Stimulated activated effector memory CD8-positive, alpha-beta T cell treated with anti-CD3 and anti-CD28 coated beads, Interleukin-12 subunit alpha, Interleukin-12 subunit beta, amount 100 ng/mL, for 72 hours (primary cell): ENCODE data around the gene SPDYE2.
"Not testable (repeated sequence)": the region's sequence is repeated elsewhere in the genome, so short reads cannot be mapped to it uniquely, and the experiment has no call there.

ENCODE experiments used
- ATAC-seq: fragments of 150-1000 bp; cut with Tn5 transposase; 2 replicates; pipeline ENCODE4 v1.10.0; 2021
- DNase-seq, 2 donors: peaks; one replicate each; pipeline ENCODE4 v3.0.0; 2021 to 2022; ENCODE audit warnings: low spot score in 2 of 2
- H3K27ac Mint-ChIP-seq: one replicate; pipeline ENCODE4 v1.8.0; 2022; ENCODE audit warnings: mild to moderate bottlenecking, mixed read lengths
- H3K36me3 Mint-ChIP-seq: one replicate; pipeline ENCODE4 v1.8.0; 2022; ENCODE audit warnings: mild to moderate bottlenecking, mixed read lengths
- H3K4me1 Mint-ChIP-seq: one replicate; pipeline ENCODE4 v1.8.0; 2022; ENCODE audit warnings: mixed read lengths
- H3K4me3 Mint-ChIP-seq: one replicate; pipeline ENCODE4 v1.8.0; 2022; ENCODE audit warnings: mild to moderate bottlenecking, mixed read lengths
- H3K9me3 Mint-ChIP-seq: one replicate; pipeline ENCODE4 v1.8.0; 2022; ENCODE audit warnings: mixed read lengths

SPDYE2 gene

DNA sequence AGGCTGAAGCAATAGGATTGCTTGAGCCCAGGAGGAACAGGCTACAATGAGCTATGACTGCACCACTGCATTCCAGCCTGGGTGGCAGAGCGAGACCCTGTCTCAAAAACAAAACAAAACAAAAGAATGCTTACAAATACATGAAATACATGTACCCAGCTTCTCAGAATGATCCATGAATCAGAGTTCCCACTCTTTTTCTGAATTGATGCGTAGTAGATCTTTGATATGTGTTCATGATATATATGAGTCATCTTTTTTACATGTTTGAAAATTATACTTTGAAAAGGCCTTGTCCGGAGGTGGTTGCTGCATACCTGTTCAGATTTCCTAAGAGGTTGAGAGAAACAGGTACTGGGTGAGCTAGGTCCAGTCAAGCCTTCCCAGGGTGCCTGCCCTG is 25.3 kb downstream of the SPDYE2 start:
- H3K36me3 Mint-ChIP-seq, DNase-seq, H3K4me3 Mint-ChIP-seq, ATAC-seq, H3K9me3 Mint-ChIP-seq, H3K27ac Mint-ChIP-seq, H3K4me1 Mint-ChIP-seq: not testable (repeated sequence)

- peak in 1 of 2 donors; percentile 68 for DNase-seq
- H3K9me3 Mint-ChIP-seq, H3K4me3 Mint-ChIP-seq, H3K36me3 Mint-ChIP-seq, H3K27ac Mint-ChIP-seq, H3K4me1 Mint-ChIP-seq: not testable (repeated sequence)
- ATAC-seq: peak; percentile 9
Observed at GRCh38 chr7:102577315-102578240, 26.6 kb downstream of the SPDYE2 start.

- not testable (repeated sequence) for H3K4me3 Mint-ChIP-seq, H3K4me1 Mint-ChIP-seq, H3K9me3 Mint-ChIP-seq, H3K36me3 Mint-ChIP-seq, H3K27ac Mint-ChIP-seq
- ATAC-seq: peak; percentile 20
- peak in 1 of 2 donors; percentile 64 for DNase-seq
Observed at GRCh38 chr7:102578486-102578885, 27.5 kb downstream of the SPDYE2 start.

DNA sequence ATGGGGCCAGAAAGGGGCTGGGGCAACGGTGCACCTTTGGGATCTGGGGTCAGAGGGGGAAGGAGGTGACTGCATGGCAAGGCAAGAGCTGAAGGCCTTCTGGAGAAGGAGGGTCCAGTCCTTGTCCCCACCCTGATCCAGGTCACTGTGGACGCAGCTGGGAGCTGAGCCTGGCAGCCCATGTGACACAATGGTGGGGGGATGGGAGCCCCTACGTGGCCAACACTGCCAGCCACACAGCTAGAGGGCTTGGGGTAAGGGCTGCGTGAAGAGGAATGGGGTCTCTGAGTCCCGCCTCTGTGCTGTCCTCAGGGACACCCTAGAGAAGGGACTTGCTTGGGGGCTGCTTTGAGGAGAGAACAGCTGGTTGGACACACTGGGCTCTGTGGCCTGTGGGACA is 30.7 kb downstream of the SPDYE2 start:
- not testable (repeated sequence) for H3K4me3 Mint-ChIP-seq, ATAC-seq, H3K9me3 Mint-ChIP-seq, H3K36me3 Mint-ChIP-seq, H3K27ac Mint-ChIP-seq, DNase-seq, H3K4me1 Mint-ChIP-seq

DNA sequence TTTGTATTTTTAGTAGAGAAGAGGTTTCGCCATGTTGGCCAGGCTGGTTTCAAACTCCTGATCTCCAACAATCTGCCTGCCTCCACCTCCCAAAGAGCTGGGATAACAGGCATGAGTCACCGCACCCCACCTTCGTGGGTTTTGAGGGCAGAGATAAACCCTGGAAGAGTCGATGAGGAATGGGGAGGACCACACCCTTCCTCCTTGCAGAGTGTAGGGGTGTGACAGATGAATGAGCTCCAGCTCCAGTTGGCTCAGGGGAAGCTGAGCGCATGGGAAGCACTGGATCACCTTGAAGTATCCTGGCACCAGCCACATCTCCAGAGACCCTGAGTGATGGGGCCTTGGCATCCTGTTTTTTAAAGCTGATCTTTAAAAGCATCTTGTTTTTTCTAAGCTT is 32.5 kb downstream of the SPDYE2 start:
- H3K4me3 Mint-ChIP-seq, H3K4me1 Mint-ChIP-seq, H3K27ac Mint-ChIP-seq, H3K36me3 Mint-ChIP-seq, H3K9me3 Mint-ChIP-seq, DNase-seq, ATAC-seq: not testable (repeated sequence)

- not testable (repeated sequence) for DNase-seq, H3K4me3 Mint-ChIP-seq, H3K36me3 Mint-ChIP-seq, H3K4me1 Mint-ChIP-seq, H3K9me3 Mint-ChIP-seq, H3K27ac Mint-ChIP-seq
- peak; percentile 60 for ATAC-seq
Observed at GRCh38 chr7:102589857-102590256, 38.8 kb downstream of the SPDYE2 start.

DNA sequence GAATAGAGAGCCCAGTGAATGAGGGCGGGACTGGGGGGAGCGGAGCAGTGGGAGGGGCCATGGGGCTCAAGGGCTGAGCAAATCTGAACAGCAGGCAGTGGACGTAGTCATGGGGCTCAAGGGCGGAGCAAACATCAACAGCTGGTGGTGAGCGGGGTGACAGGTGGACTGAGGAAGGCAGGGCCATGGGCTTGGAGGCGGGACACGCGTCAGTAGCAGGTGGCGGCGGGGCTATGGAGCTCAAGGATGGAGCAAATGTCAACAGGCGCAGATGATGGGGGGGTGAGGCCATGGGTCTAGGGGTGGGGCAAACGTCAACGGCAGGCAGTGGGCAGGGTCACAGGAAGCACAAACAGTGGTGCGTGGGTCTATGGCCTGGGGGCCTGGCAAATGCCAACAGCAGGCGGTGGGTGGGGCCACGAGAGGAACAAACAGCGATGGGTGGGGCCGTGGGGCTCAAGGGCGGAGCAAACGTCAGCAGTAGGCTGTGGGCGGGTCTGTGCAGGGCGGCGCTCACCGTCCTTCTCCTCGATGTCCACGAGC is 41.5 kb downstream of the SPDYE2 start:
- not testable (repeated sequence) for H3K4me1 Mint-ChIP-seq, H3K27ac Mint-ChIP-seq, H3K9me3 Mint-ChIP-seq, H3K36me3 Mint-ChIP-seq, H3K4me3 Mint-ChIP-seq
- DNase-seq: peak in 1 of 2 donors; percentile 70
- ATAC-seq: peak; percentile 71

DNA sequence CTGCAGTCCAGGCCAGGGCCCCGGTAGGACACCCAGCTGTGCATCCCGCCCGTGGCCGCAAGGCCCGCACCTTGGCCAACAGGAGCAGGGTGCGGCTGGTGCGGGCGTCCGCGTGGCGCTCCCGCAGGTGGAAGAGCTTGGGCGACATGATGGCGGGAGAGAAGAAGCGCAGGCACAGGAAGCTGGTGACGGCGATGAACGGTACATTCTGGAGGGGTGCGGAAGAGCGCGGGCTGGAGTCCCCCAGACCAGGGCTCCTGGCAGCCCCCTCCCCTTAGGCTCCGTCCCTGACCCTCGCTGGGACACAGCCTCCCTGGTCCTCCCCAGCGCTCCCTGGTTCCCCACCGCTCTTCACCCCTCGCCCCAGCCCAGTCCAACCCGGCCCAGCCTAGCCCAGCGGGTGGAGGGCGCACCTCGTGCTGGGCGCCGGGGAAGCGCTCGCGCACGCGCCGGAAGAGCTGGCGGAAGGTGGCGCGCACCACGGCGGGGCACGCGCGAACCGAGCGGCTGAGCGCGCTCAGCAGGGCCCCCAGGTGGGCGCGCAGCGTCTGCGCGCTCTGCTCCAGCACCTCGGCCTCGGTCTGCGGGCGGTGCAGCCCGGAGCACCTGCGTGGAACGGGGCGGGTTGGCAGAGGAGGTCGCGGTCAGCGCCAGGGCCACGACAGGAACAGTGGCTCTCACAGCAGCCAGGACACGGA is 42.8 kb downstream of the SPDYE2 start:
- H3K4me3 Mint-ChIP-seq, DNase-seq, H3K4me1 Mint-ChIP-seq, H3K36me3 Mint-ChIP-seq, H3K27ac Mint-ChIP-seq, H3K9me3 Mint-ChIP-seq: not testable (repeated sequence)
- ATAC-seq: peak; percentile 76

- ATAC-seq, H3K4me1 Mint-ChIP-seq, H3K27ac Mint-ChIP-seq, H3K36me3 Mint-ChIP-seq, H3K4me3 Mint-ChIP-seq, H3K9me3 Mint-ChIP-seq: not testable (repeated sequence)
- DNase-seq: peak in 1 of 2 donors; percentile 45
Observed at GRCh38 chr7:102596036-102596435, 45.0 kb downstream of the SPDYE2 start.

DNA sequence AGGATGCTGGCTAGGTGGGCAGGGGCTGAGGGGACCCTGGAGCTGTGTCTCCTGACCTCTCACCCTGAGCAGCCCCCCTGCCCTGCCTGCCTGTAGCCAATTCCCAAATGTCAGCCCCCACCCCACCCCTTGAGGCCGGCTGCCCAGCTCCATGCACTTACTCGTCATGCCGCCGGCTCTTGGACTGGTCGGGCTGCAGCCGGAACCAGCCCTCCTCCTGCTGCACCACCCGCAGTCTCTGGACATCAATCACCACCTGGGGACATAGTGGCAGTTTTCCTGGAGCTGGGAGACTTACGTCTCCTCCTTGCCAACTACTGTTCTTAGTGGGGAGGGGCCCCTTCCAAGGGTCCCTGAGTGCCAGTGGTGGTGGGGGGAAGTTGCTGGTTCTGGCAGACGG is 48.7 kb downstream of the SPDYE2 start:
- not testable (repeated sequence) for H3K27ac Mint-ChIP-seq, H3K36me3 Mint-ChIP-seq, H3K9me3 Mint-ChIP-seq, H3K4me3 Mint-ChIP-seq, ATAC-seq, H3K4me1 Mint-ChIP-seq, DNase-seq

- H3K9me3 Mint-ChIP-seq, DNase-seq, H3K4me1 Mint-ChIP-seq, H3K4me3 Mint-ChIP-seq, H3K36me3 Mint-ChIP-seq, H3K27ac Mint-ChIP-seq: not testable (repeated sequence)
- ATAC-seq: peak; percentile 24
Observed at GRCh38 chr7:102602317-102602716, 51.3 kb downstream of the SPDYE2 start.

DNA sequence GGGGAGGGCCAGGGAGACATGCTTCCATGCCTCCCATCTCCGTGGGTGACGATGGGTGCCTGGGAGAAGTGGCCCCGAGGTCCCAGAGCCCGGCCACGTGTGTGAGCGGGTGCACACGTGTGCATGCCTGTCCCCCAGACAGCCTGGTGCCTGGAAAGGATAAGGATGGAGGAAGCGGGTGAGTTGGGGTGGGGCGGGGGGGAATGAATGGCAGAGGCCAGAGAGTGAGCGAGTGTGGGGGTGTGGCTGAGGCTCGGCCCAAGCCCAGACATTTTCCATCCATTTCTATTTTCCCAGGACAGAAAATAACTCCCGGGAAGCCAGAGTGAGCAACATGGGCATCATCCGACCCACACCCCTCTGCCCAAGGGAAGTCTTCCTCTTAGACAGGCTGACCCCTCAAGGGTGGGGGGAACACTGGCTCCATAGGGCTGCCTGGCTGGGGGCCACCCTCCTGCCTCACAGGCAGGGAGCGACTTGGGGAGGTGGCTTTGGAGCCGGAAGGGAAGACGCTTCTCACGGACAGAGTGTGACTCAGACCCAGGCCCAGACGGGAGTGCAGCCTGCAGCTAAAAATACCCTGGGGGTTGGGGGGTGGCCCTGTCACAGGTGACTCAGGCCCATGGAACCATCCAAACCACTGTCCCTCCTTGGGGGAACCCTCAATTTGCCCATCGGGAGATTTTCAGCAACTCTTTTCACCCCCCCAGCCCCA is 53.6 kb downstream of the SPDYE2 start:
- peak; percentile 6 for ATAC-seq
- H3K9me3 Mint-ChIP-seq, H3K4me1 Mint-ChIP-seq, DNase-seq, H3K4me3 Mint-ChIP-seq, H3K36me3 Mint-ChIP-seq, H3K27ac Mint-ChIP-seq: not testable (repeated sequence)

GRCh38 chr7:102606848-102607247 is 55.8 kb downstream of the SPDYE2 start:
- DNase-seq, H3K27ac Mint-ChIP-seq, H3K9me3 Mint-ChIP-seq, H3K36me3 Mint-ChIP-seq, ATAC-seq, H3K4me1 Mint-ChIP-seq, H3K4me3 Mint-ChIP-seq: not testable (repeated sequence)

DNA sequence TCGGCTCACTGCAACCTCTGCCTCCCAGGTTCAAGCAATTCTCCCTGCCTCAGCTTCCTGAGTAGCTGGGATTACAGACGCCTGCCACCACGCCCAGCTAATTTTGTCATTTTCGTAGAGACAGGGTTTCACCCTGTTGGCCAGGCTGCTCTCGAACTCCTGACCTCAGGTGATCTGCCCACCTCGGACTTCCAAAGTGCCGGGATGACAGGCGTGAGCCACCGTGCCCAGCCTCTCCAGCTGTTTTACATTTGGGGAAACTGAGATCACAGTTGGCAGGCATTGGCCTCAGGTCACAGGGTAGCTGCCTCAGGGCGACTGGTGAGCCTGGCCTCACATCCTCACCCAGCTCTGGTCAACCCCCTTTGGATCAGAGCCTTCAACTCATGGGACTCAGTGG is 58.7 kb downstream of the SPDYE2 start:
- DNase-seq: peak in 1 of 2 donors; percentile 48
- not testable (repeated sequence) for H3K4me3 Mint-ChIP-seq, H3K4me1 Mint-ChIP-seq, H3K27ac Mint-ChIP-seq, H3K36me3 Mint-ChIP-seq, H3K9me3 Mint-ChIP-seq, ATAC-seq

DNA sequence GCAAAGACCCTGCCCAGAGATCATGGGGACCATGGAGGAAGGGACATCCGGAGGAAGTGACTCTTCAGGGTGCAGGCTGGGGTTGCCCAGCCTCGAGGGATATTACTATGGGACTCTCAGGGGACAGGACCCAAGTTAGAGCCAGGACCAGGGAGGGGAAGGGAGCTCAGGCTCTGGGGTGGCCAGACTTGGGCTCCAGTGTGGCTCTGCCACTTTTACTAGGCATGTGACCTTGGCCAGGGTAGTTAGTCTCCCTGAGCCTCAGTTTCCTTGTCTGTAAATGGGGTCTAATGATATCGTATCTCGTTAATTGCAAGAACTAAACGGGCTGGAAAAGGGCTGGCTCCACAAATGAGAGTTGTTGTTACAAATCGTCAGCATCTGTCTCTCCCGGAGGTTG is 59.4 kb downstream of the SPDYE2 start:
- peak in 1 of 2 donors; percentile 54 for DNase-seq
- not testable (repeated sequence) for H3K4me3 Mint-ChIP-seq, H3K9me3 Mint-ChIP-seq, ATAC-seq, H3K4me1 Mint-ChIP-seq, H3K27ac Mint-ChIP-seq, H3K36me3 Mint-ChIP-seq
